Upper lobe of right lung (tissue), 1 donor: Measurements from ENCODE around the gene ERC2. TPM values are rescaled to one million over a fixed set of nuclear protein-coding genes. Genes with fewer than 3 reads are reported as not detected.

Experiments used
- ATAC-seq: fragments of 200-7000 bp; cut with Tn5 transposase; one replicate; pipeline ENCODE4 v1.9.1; 2020; ENCODE audit warnings: mild to moderate bottlenecking, moderate library complexity
- DNase-seq: peaks from one replicate; pipeline ENCODE4 v3.0.0-alpha.2; 2020
- H3K27ac ChIP-seq: fragments of 200-600 bp; one replicate; pipeline ENCODE4 v1.8.0; 2022
- H3K27me3 ChIP-seq: fragments of 200-600 bp; one replicate; pipeline ENCODE4 v1.8.0; 2022; ENCODE audit warnings: mild to moderate bottlenecking
- H3K36me3 ChIP-seq: fragments of 200-600 bp; one replicate; pipeline ENCODE4 v1.8.0; 2022
- H3K4me1 ChIP-seq: fragments of 200-600 bp; one replicate; pipeline ENCODE4 v1.8.0; 2022
- H3K4me3 ChIP-seq: fragments of 200-600 bp; one replicate; pipeline ENCODE4 v1.8.0; 2022; ENCODE audit warnings: mild to moderate bottlenecking
- H3K9me3 ChIP-seq: fragments of 200-600 bp; one replicate; pipeline ENCODE4 v1.8.0; 2022
- intact Hi-C: fragments of 100-400 bp; cut with DNase I; formaldehyde crosslinking; loops from one replicate; pipeline ENCODE4 v1.11.0; 2022
- total RNA-seq: library from RNA; stranded (reverse); fragmentation: NEBNext Ultra II Directional; extraction: Animal tissue kit (Norgen Biotek cat#: 25700); gene quantifications from one replicate; pipeline ENCODE4 v1.2.1, GENCODE V29; 2021
- TF ChIP-seq, protein P1 (sequence below): fragments of 200-600 bp; IDR thresholded peaks from one replicate; pipeline ENCODE4 v1.8.0; 2022; ENCODE audit warnings: antibody characterized with exemption
- donor health status: DM: no; HTN: yes; CAD: no; lungs with severe emphysema.

The ERC2 gene
- total RNA-seq, 1 donor from 2014 or later, result 1.4 TPM

DNA sequence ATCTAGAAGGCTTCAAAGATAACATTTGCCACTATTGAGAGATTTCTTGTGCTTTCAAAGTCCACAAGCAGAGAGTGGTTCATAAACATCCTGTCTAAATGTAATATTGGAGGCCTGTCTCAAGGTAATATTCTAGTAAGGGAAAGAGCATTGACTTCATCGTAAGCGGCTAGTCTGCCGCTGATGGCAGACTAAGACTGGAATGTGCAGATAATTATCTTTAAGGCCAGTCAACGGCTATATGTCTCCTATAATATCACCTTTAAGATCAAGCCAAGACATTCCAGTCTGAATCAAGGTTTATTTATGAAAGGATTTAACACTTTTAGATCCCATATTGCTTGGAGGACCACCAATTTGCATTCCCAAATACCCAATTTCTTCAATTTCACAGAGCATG lies 557.0 kb downstream of the ERC2 start:
- H3K4me1 ChIP-seq, result no peaks in the 10 kb centered on the region
- intact Hi-C loops, result no loop called here
- H3K4me3 ChIP-seq, result no peak overlapping the region
- DNase-seq, result no peak
- no peaks in the 10 kb centered on the region for H3K9me3 ChIP-seq
- H3K36me3 ChIP-seq, result no peaks in the 10 kb centered on the region
- no peak for ATAC-seq
- H3K27me3 ChIP-seq, result no peaks in the 10 kb centered on the region
- H3K27ac ChIP-seq, result no peak overlapping the region
- TF ChIP-seq, protein P1, sequence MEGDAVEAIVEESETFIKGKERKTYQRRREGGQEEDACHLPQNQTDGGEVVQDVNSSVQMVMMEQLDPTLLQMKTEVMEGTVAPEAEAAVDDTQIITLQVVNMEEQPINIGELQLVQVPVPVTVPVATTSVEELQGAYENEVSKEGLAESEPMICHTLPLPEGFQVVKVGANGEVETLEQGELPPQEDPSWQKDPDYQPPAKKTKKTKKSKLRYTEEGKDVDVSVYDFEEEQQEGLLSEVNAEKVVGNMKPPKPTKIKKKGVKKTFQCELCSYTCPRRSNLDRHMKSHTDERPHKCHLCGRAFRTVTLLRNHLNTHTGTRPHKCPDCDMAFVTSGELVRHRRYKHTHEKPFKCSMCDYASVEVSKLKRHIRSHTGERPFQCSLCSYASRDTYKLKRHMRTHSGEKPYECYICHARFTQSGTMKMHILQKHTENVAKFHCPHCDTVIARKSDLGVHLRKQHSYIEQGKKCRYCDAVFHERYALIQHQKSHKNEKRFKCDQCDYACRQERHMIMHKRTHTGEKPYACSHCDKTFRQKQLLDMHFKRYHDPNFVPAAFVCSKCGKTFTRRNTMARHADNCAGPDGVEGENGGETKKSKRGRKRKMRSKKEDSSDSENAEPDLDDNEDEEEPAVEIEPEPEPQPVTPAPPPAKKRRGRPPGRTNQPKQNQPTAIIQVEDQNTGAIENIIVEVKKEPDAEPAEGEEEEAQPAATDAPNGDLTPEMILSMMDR, result no peak

DNA sequence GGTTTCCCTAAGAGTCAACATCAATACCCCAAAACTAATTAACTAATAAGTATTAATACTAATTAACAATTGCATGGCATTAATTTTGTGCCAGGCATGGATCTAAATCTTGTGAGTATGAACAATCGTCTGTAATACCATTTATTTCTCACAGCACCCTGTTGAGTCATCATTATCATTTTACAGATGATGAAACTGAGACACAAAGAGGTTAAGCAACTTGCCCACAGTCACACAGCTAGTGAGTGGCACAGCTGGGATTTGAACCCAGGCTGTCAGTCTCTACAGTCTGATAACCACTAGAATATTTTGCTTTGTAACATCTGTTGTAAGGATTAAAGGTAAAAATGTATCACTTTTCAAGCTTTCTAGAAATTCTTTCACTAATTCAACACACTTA lies 557.7 kb downstream of the ERC2 start:
- intact Hi-C loops, result no loop called here
- Histone ChIP-seq H3K36me3 (no peaks in the 10 kb centered on the region), H3K4me3 (no peak overlapping the region), H3K27me3 (no peaks in the 10 kb centered on the region), H3K27ac (no peak overlapping the region), H3K4me1 (no peaks in the 10 kb centered on the region), H3K9me3 (no peaks in the 10 kb centered on the region)
- TF ChIP-seq, protein P1, result no peak
- ATAC-seq (no peak), DNase-seq (no peak)

DNA sequence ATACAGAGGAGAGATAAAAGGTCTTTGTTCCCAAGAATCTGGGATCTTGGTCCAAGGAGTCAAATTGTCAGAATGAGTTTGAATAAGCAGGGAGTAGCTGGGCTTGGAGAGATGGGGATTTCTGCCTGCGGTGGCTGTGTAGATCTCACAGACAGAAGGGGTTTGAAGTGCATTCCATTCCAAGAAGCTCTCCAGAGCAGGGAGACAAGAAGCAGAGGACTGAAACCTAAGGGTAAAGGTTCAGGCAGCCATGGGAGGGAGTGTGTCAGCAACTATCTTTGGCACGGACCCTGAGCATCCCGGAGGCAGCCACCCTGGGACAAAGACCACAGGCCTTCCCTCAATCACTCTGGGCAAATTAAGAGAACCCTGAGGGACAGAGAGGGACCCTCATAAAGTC lies 558.9 kb downstream of the ERC2 start:
- TF ChIP-seq, protein P1, result no peak

DNA sequence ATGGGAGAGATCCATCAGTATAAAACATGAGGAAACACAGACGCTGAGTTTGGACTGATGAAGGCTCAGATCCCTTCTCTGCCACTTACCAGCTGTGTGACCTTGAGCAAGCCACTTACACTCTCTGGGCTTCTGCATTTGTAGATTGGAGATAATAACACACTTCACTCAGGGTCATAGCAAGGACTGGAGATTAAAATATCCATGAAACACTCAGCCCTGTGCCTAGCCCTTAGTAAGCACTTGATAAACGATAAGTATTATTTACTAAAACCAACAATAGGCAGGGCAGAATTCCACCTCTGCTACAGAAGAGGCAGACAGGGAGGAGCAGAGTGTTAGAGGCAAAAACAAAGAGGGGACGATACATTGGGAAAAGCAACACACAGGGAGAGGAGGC lies 560.7 kb downstream of the ERC2 start:
- H3K36me3 ChIP-seq, result no peaks in the 10 kb centered on the region
- no peak overlapping the region for H3K27ac ChIP-seq
- H3K9me3 ChIP-seq, result no peaks in the 10 kb centered on the region
- H3K4me1 ChIP-seq, result no peaks in the 10 kb centered on the region
- H3K4me3 ChIP-seq, result no peak overlapping the region
- no peak for DNase-seq
- H3K27me3 ChIP-seq, result no peaks in the 10 kb centered on the region
- TF ChIP-seq, protein P1, result no peak
- intact Hi-C loops, result no loop called here
- ATAC-seq, result peak; percentile 87

More for the DNA sequence above, 558.9 kb downstream of the ERC2 start:
- no peaks in the 10 kb centered on the region for H3K27me3 ChIP-seq
- no peak overlapping the region for H3K27ac ChIP-seq
- intact Hi-C loops, result no loop called here
- no peaks in the 10 kb centered on the region for H3K4me1 ChIP-seq
- no peak overlapping the region for H3K4me3 ChIP-seq
- H3K9me3 ChIP-seq, result no peaks in the 10 kb centered on the region
- no peaks in the 10 kb centered on the region for H3K36me3 ChIP-seq
- ATAC-seq, result no peak
- DNase-seq, result no peak

DNA sequence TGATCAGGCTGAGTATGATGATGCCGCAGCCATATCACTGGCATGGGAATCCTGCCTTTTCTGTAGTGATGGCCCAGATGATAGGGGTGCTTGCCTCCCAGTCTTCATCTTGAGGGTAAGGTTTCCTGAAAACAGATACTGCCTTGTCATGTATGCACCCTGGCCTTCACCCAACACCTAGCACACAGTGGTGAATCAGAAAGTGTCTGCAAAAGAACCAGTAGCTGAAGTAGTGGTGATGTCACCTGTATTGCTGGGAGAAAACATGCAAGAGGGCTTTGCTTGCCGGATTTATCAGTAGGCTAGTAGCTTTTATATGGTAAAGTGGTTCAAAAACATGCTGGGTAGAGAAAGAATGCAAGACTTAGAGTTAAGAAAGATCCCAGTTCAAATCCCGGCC lies 561.4 kb downstream of the ERC2 start:
- H3K4me3 ChIP-seq, result no peak overlapping the region
- DNase-seq, result no peak
- no peaks in the 10 kb centered on the region for H3K36me3 ChIP-seq
- TF ChIP-seq, protein P1, result no peak
- H3K9me3 ChIP-seq, result no peaks in the 10 kb centered on the region
- intact Hi-C loops, result no loop called here
- H3K27ac ChIP-seq, result no peak overlapping the region
- no peaks in the 10 kb centered on the region for H3K4me1 ChIP-seq
- ATAC-seq, result no peak
- no peaks in the 10 kb centered on the region for H3K27me3 ChIP-seq

DNA sequence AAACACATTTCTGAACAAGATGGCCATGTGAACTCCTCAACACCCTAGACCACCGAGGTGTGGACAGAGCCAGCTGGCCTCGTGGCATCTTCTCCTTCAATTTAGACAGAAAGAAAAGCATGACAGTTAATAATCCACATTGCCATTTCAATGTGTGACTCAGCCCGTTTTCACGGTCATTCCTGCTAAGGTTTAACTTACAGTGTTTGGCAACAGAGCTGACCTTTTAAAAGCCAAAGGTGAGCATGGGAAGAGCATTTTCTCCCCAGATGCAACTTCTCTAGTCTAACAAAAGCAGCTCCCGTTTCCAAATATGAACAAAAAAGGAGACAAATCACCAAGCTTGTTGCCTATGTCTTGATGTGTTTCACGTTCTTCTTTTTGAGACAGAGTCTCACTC lies 563.6 kb downstream of the ERC2 start:
- H3K27me3 ChIP-seq, result no peaks in the 10 kb centered on the region
- no peaks in the 10 kb centered on the region for H3K4me1 ChIP-seq
- H3K36me3 ChIP-seq, result no peaks in the 10 kb centered on the region
- intact Hi-C loops, result no loop called here
- ATAC-seq, result no peak
- H3K4me3 ChIP-seq, result no peak overlapping the region
- no peak for DNase-seq
- no peak overlapping the region for H3K27ac ChIP-seq
- no peaks in the 10 kb centered on the region for H3K9me3 ChIP-seq
- TF ChIP-seq, protein P1, result no peak
